ENCODE measurements around the gene GRM7. TPM values are rescaled to one million over a fixed set of nuclear protein-coding genes. Genes with fewer than 3 reads are reported as not detected.

Gene GRM7
- total RNA-seq, 2 experiments from 2014 or later, result not detected

GRCh38 chr3:7309641-7310102 lies 448.8 kb downstream of the GRM7 start:
- Mint-ChIP-seq H3K4me3 (no peak overlapping the region), H3K27ac (no peak overlapping the region), H3K27me3 (no peaks in the 10 kb centered on the region), H3K4me1 (no peaks in the 10 kb centered on the region), H3K36me3 (no peaks in the 10 kb centered on the region), H3K9me3 (peaks cover 2% of the 10 kb centered on the region)
- no peak for DNase-seq

- H3K9me3 Mint-ChIP-seq, result peaks cover 1% of the 10 kb centered on the region
- no peaks in the 10 kb centered on the region for H3K36me3 Mint-ChIP-seq
- H3K27me3 Mint-ChIP-seq, result no peaks in the 10 kb centered on the region
- no peak for DNase-seq
- no peak overlapping the region for H3K4me3 Mint-ChIP-seq
- no peak overlapping the region for H3K27ac Mint-ChIP-seq
- no peaks in the 10 kb centered on the region for H3K4me1 Mint-ChIP-seq
These were observed 454.1 kb downstream of the GRM7 start for GRCh38 chr3:7315037-7315436.

- Mint-ChIP-seq H3K9me3 (no peaks in the 10 kb centered on the region), H3K27ac (no peak overlapping the region), H3K4me3 (no peak overlapping the region), H3K27me3 (no peaks in the 10 kb centered on the region), H3K36me3 (no peaks in the 10 kb centered on the region), H3K4me1 (no peaks in the 10 kb centered on the region)
- no peak for DNase-seq
These were observed 462.2 kb downstream of the GRM7 start for GRCh38 chr3:7322957-7323669.

GRCh38 chr3:7328339-7328738 lies 467.4 kb downstream of the GRM7 start:
- DNase-seq, result no peak
- Mint-ChIP-seq H3K4me3 (no peak overlapping the region), H3K9me3 (no peaks in the 10 kb centered on the region), H3K27ac (no peak overlapping the region), H3K4me1 (no peaks in the 10 kb centered on the region), H3K36me3 (no peaks in the 10 kb centered on the region), H3K27me3 (no peaks in the 10 kb centered on the region)

GRCh38 chr3:7332696-7333095 lies 471.8 kb downstream of the GRM7 start:
- no peaks in the 10 kb centered on the region for H3K36me3 Mint-ChIP-seq
- H3K27me3 Mint-ChIP-seq, result no peaks in the 10 kb centered on the region
- peaks cover 9% of the 10 kb centered on the region for H3K9me3 Mint-ChIP-seq

GRCh38 chr3:7333125-7333524 lies 472.2 kb downstream of the GRM7 start:
- no peak for DNase-seq
- Mint-ChIP-seq H3K4me1 (no peaks in the 10 kb centered on the region), H3K27me3 (no peaks in the 10 kb centered on the region), H3K36me3 (no peaks in the 10 kb centered on the region), H3K4me3 (no peak overlapping the region), H3K9me3 (peaks cover 11% of the 10 kb centered on the region), H3K27ac (no peak overlapping the region)

More at GRCh38 chr3:7332696-7333095, 471.8 kb downstream of the GRM7 start:
- H3K27ac Mint-ChIP-seq, result no peak overlapping the region
- H3K4me1 Mint-ChIP-seq, result no peaks in the 10 kb centered on the region
- H3K4me3 Mint-ChIP-seq, result no peak overlapping the region
- DNase-seq, result no peak

- DNase-seq, result no peak
- Mint-ChIP-seq H3K9me3 (peaks cover 7% of the 10 kb centered on the region), H3K27ac (no peak overlapping the region), H3K4me3 (no peak overlapping the region), H3K4me1 (no peaks in the 10 kb centered on the region), H3K27me3 (no peaks in the 10 kb centered on the region), H3K36me3 (no peaks in the 10 kb centered on the region)
These were observed 479.9 kb downstream of the GRM7 start for GRCh38 chr3:7340795-7341194.

GRCh38 chr3:7346364-7346763 lies 485.4 kb downstream of the GRM7 start:
- Mint-ChIP-seq H3K27me3 (no peaks in the 10 kb centered on the region), H3K27ac (no peak overlapping the region)

GRCh38 chr3:7357101-7357500 lies 496.2 kb downstream of the GRM7 start:
- no peaks in the 10 kb centered on the region for H3K9me3 Mint-ChIP-seq
- no peaks in the 10 kb centered on the region for H3K36me3 Mint-ChIP-seq
- no peaks in the 10 kb centered on the region for H3K27me3 Mint-ChIP-seq
- no peak overlapping the region for H3K27ac Mint-ChIP-seq
- H3K4me3 Mint-ChIP-seq, result no peak overlapping the region
- H3K4me1 Mint-ChIP-seq, result no peaks in the 10 kb centered on the region
- no peak for DNase-seq

More at GRCh38 chr3:7346364-7346763, 485.4 kb downstream of the GRM7 start:
- no peak for DNase-seq
- Mint-ChIP-seq H3K36me3 (no peaks in the 10 kb centered on the region), H3K4me3 (no peak overlapping the region), H3K9me3 (no peaks in the 10 kb centered on the region), H3K4me1 (no peaks in the 10 kb centered on the region)

GRCh38 chr3:7367968-7368367 lies 507.1 kb downstream of the GRM7 start:
- Mint-ChIP-seq H3K4me1 (no peaks in the 10 kb centered on the region), H3K27ac (no peak overlapping the region)

GRCh38 chr3:7368597-7368996 lies 507.7 kb downstream of the GRM7 start:
- no peak overlapping the region for H3K4me3 Mint-ChIP-seq
- peaks cover 5% of the 10 kb centered on the region for H3K27me3 Mint-ChIP-seq
- H3K36me3 Mint-ChIP-seq, result no peaks in the 10 kb centered on the region
- no peaks in the 10 kb centered on the region for H3K9me3 Mint-ChIP-seq
- no peak overlapping the region for H3K27ac Mint-ChIP-seq
- no peaks in the 10 kb centered on the region for H3K4me1 Mint-ChIP-seq
- no peak for DNase-seq

More at GRCh38 chr3:7367968-7368367, 507.1 kb downstream of the GRM7 start:
- Mint-ChIP-seq H3K4me3 (no peak overlapping the region), H3K9me3 (no peaks in the 10 kb centered on the region), H3K36me3 (no peaks in the 10 kb centered on the region), H3K27me3 (peaks cover 5% of the 10 kb centered on the region)
- DNase-seq, result no peak

GRCh38 chr3:7371693-7372572 lies 511.0 kb downstream of the GRM7 start:
- H3K4me1 Mint-ChIP-seq, result no peaks in the 10 kb centered on the region
- no peaks in the 10 kb centered on the region for H3K36me3 Mint-ChIP-seq
- H3K27me3 Mint-ChIP-seq, result peaks cover 5% of the 10 kb centered on the region
- H3K9me3 Mint-ChIP-seq, result no peaks in the 10 kb centered on the region
- DNase-seq, result no peak
- H3K27ac Mint-ChIP-seq, result no peak overlapping the region
- no peak overlapping the region for H3K4me3 Mint-ChIP-seq

GRCh38 chr3:7377103-7377502 lies 516.2 kb downstream of the GRM7 start:
- Mint-ChIP-seq H3K27ac (no peak overlapping the region), H3K4me1 (no peaks in the 10 kb centered on the region), H3K4me3 (no peak overlapping the region), H3K36me3 (no peaks in the 10 kb centered on the region), H3K9me3 (no peaks in the 10 kb centered on the region), H3K27me3 (no peaks in the 10 kb centered on the region)
- DNase-seq, result no peak

- Mint-ChIP-seq H3K9me3 (no peaks in the 10 kb centered on the region), H3K4me3 (no peak overlapping the region), H3K36me3 (no peaks in the 10 kb centered on the region), H3K4me1 (no peaks in the 10 kb centered on the region), H3K27me3 (no peaks in the 10 kb centered on the region), H3K27ac (no peak overlapping the region)
- DNase-seq, result no peak
These were observed 520.8 kb downstream of the GRM7 start for GRCh38 chr3:7381741-7382140.

- no peak for DNase-seq
- Mint-ChIP-seq H3K27ac (no peak overlapping the region), H3K27me3 (no peaks in the 10 kb centered on the region), H3K9me3 (no peaks in the 10 kb centered on the region), H3K36me3 (no peaks in the 10 kb centered on the region), H3K4me3 (no peak overlapping the region), H3K4me1 (no peaks in the 10 kb centered on the region)
These were observed 521.5 kb downstream of the GRM7 start for GRCh38 chr3:7382293-7383010.
